H54 (cell line): Measurements from ENCODE around the gene TMTC2.

ENCODE experiments used
- DNase-seq: peaks from one replicate; pipeline ENCODE4 v3.0.0; 2011; ENCODE audit warnings: low spot score, mixed read lengths; ENCODE audit not compliant: insufficient read length
- FAIRE-seq: peaks from 3 replicates; lab custom pipeline; 2011; peaks lifted over from hg19 to GRCh38; lab: Jason Lieb, UNC
- POLR2A ChIP-seq: IDR thresholded peaks from 2 replicates; pipeline ENCODE4 v1.6.1; 2011; ENCODE audit warnings: low read depth, mild to moderate bottlenecking, low read length

The TMTC2 gene

GRCh38 chr12:82665142-82665923, 21.4 kb upstream of the TMTC2 start:
- DNase-seq (no peak), FAIRE-seq (no peak)
- no peak for TF ChIP-seq POLR2A

- TF ChIP-seq POLR2A: no peak
- DNase-seq (no peak), FAIRE-seq (no peak)
Measured at GRCh38 chr12:82666830-82667229, 19.9 kb upstream of the TMTC2 start.

- FAIRE-seq (no peak), DNase-seq (no peak)
- TF ChIP-seq POLR2A: no peak
Measured at GRCh38 chr12:82671673-82672195, 15.0 kb upstream of the TMTC2 start.

- FAIRE-seq (no peak), DNase-seq (no peak)
- TF ChIP-seq POLR2A: no peak
Measured at GRCh38 chr12:82672811-82673495, 13.8 kb upstream of the TMTC2 start.

- FAIRE-seq (no peak), DNase-seq (no peak)
- no peak for TF ChIP-seq POLR2A
Measured at GRCh38 chr12:82673698-82674097, 13.0 kb upstream of the TMTC2 start.

- DNase-seq (no peak), FAIRE-seq (no peak)
Measured at GRCh38 chr12:82675246-82675645, 11.5 kb upstream of the TMTC2 start.

GRCh38 chr12:82682326-82682725, 4.4 kb upstream of the TMTC2 start:
- DNase-seq: no peak
- TF ChIP-seq POLR2A: no peak

More at GRCh38 chr12:82675246-82675645, 11.5 kb upstream of the TMTC2 start:
- TF ChIP-seq POLR2A: no peak

GRCh38 chr12:82682851-82683261, 3.9 kb upstream of the TMTC2 start:
- no peak for DNase-seq
- no peak for FAIRE-seq
- TF ChIP-seq POLR2A: no peak

More at GRCh38 chr12:82682326-82682725, 4.4 kb upstream of the TMTC2 start:
- no peak for FAIRE-seq

- peak; percentile 60 for DNase-seq
- peak; percentile 97 for FAIRE-seq
- TF ChIP-seq POLR2A: no peak
Measured at GRCh38 chr12:82685790-82686167, 927 bp upstream of the TMTC2 start.

GRCh38 chr12:82687021-82688011, 610 bp downstream of the TMTC2 start:
- TF ChIP-seq POLR2A: no peak
- DNase-seq (peak; percentile 22), FAIRE-seq (peak; percentile 71)

- DNase-seq (no peak), FAIRE-seq (no peak)
Measured at GRCh38 chr12:82688035-82688501, 1.4 kb downstream of the TMTC2 start.

GRCh38 chr12:82688596-82688995, 1.9 kb downstream of the TMTC2 start:
- FAIRE-seq (no peak), DNase-seq (no peak)
- no peak for TF ChIP-seq POLR2A

More at GRCh38 chr12:82688035-82688501, 1.4 kb downstream of the TMTC2 start:
- no peak for TF ChIP-seq POLR2A

- no peak for TF ChIP-seq POLR2A
- no peak for FAIRE-seq
- no peak for DNase-seq
Measured at GRCh38 chr12:82690006-82690405, 3.3 kb downstream of the TMTC2 start.
